Activated CD4-positive, alpha-beta T cell treated with anti-CD3 and anti-CD28 coated beads for 36 hours (primary cell): Measurements from ENCODE around the gene RERE. TPM values are rescaled to one million over a fixed set of nuclear protein-coding genes. Genes with fewer than 3 reads are reported as not detected.
"Not testable (repeated sequence)": the region's sequence is repeated elsewhere in the genome, so short reads cannot be mapped to it uniquely, and the experiment has no call there.

Experiments used
- ATAC-seq: fragments of 200-7000 bp; cut with Tn5 transposase; one replicate; pipeline ENCODE4 v1.10.0; 2021; ENCODE audit warnings: mild to moderate bottlenecking, moderate library complexity
- CTCF ChIA-PET: fragments of 350-600 bp; sonication (Branson Sonifier 250); formaldehyde crosslinking; loops from one replicate; lab custom pipeline; 2021; ENCODE audit warnings: antibody characterized with exemption; lab: Charles Lee
- POLR2A ChIA-PET: fragments of 350-600 bp; sonication (Branson Sonifier 250); formaldehyde crosslinking; loops from one replicate; lab custom pipeline; 2021; ENCODE audit warnings: antibody characterized with exemption, inconsistent platforms; lab: Charles Lee
- DNase-seq: peaks from one replicate; pipeline ENCODE4 v3.0.0-alpha.2; 2020
- H3K27ac Mint-ChIP-seq: one replicate; pipeline ENCODE4 v1.8.0; 2021; ENCODE audit warnings: mixed read lengths
- H3K27me3 Mint-ChIP-seq: one replicate; pipeline ENCODE4 v1.8.0; 2021; ENCODE audit warnings: mixed read lengths
- H3K36me3 Mint-ChIP-seq: one replicate; pipeline ENCODE4 v1.8.0; 2021; ENCODE audit warnings: low read depth, mixed read lengths
- H3K4me1 Mint-ChIP-seq: one replicate; pipeline ENCODE4 v1.8.0; 2021; ENCODE audit warnings: mixed read lengths
- H3K4me3 Mint-ChIP-seq: one replicate; pipeline ENCODE4 v1.8.0; 2021; ENCODE audit warnings: mild to moderate bottlenecking, moderate library complexity, mixed read lengths
- H3K9me3 Mint-ChIP-seq: one replicate; pipeline ENCODE4 v1.8.0; 2021; ENCODE audit warnings: low read depth, mixed read lengths
- intact Hi-C, 2 experiments: fragments of 100-400 bp; cut with DNase I in 1 of 2; cut with micrococcal nuclease in 1 of 2; formaldehyde crosslinking; loops; one replicate each; pipeline versions ENCODE4 v1.14.2 to v1.15.1; 2022 to 2024; cut with DNase I, micrococcal nuclease
- total RNA-seq, 2 experiments: library from RNA; stranded (reverse); gene quantifications; one replicate each; pipeline ENCODE4 v1.2.3, GENCODE V29; 2021

Gene RERE
- total RNA-seq, 2 experiments from 2014 or later: 57.4 to 71.6 TPM

DNA sequence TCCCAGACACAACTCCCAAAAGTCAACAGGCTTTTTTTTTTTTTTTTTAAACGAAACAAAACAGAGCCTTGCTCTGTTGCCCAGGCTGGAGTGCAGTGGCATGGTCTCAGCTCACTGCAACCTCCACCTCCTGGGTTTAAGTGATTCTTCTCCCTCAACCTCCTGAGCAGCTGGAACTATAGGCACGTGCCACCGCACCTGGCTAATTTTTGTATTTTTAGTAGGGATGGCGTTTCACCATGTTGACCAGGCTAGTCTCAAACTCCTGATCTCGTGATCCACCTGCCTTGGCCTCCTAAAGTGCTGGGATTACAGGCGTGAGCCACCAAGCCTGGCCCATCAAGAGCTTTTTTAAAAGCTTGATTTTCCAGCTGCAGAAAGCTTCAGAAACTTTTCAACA is 437.1 kb downstream of the RERE start:
- DNase-seq, H3K9me3 Mint-ChIP-seq, H3K27ac Mint-ChIP-seq, H3K27me3 Mint-ChIP-seq, ATAC-seq, H3K4me3 Mint-ChIP-seq, intact Hi-C loops: not testable (repeated sequence)
- Mint-ChIP-seq H3K36me3 (peaks cover 26% of the 10 kb centered on the region), H3K4me1 (peaks cover 83% of the 10 kb centered on the region)
- CTCF ChIA-PET: interaction anchor here (1.1 to 2.4 kb wide), 4 partner anchors 9 to 347 kb away, joined by 3 to 6 read pairs (median 4); no protein-coding TSS in a partner anchor
- POLR2A ChIA-PET: interaction anchor here (0.6 kb wide), 1 partner anchor 471 kb away, joined by 5 read pairs; no protein-coding TSS in a partner anchor

DNA sequence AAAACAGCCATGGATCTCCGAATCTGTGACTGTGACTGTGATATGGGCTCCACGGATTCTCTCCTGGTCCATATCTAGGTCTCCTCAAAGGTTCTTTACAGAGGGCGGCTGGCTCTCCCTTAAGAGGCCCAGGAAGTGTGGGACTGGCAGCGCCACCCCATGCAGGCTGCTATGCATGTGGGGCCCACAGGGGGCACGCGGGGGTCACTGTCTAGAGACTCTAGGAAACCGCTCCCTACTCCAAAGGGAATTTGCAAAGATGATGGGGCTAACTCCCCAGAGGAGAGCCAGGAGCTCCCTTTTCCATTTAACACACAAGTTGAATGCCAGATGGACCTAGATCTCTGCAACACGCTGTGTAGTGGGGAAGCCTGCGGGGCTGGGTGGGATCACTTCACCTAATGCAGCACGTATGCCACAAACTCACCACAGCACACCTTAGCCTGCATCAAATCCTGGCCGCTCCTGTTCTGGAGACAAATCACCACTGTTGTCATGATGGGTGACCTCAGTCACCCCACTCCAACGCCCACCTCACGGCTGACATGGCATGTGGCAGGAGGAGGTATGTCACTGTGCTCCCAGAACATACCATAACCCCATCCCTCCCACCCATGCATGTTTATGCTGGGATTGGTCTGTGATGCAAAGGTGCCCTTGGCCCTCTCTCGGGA is 437.8 kb downstream of the RERE start:
- Mint-ChIP-seq H3K27ac (no peak overlapping the region), H3K36me3 (peaks cover 25% of the 10 kb centered on the region), H3K27me3 (no peaks in the 10 kb centered on the region), H3K4me3 (no peak overlapping the region), H3K4me1 (peaks cover 83% of the 10 kb centered on the region), H3K9me3 (no peaks in the 10 kb centered on the region)
- intact Hi-C loops: no loop called here
- POLR2A ChIA-PET: no interaction called here
- ATAC-seq (no peak), DNase-seq (no peak)
- CTCF ChIA-PET: interaction anchor here (1.1 to 3.2 kb wide), 5 partner anchors 7 to 348 kb away, joined by 3 to 10 read pairs (median 5); no protein-coding TSS in a partner anchor

DNA sequence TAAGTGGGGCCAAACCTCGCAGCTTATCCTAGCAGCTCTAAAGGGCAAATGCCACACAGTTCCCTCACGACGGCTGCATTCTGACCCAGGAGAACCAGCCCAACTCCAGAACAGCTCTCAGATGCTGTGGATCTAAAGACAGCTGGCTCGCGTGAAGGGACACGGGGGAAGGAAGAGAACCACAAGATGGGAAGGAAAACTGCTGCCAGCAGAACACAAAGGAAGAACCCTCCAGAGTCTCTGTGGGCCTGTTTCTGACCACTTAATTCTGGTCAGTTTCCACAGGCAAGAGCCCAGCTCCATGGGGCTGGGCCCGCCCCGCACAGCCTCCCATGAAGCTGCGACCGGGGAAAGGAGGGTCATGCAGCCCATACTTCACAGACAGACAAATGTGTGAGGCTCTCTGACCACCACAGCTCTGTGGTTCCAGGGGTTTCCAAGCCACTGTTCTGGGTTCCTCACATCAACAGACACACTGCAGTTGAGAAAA is 438.4 kb downstream of the RERE start:
- Mint-ChIP-seq H3K27ac (peak overlapping the region; percentile 3), H3K9me3 (no peaks in the 10 kb centered on the region), H3K4me3 (no peak overlapping the region), H3K27me3 (no peaks in the 10 kb centered on the region), H3K36me3 (peaks cover 20% of the 10 kb centered on the region), H3K4me1 (peaks cover 81% of the 10 kb centered on the region)
- ATAC-seq: no peak
- intact Hi-C loops: no loop called here
- CTCF ChIA-PET: interaction anchor here (0.6 to 3.2 kb wide), 2 partner anchors 8 to 42 kb away, joined by 3 to 10 read pairs; no protein-coding TSS in a partner anchor
- POLR2A ChIA-PET: no interaction called here
- no peak for DNase-seq

DNA sequence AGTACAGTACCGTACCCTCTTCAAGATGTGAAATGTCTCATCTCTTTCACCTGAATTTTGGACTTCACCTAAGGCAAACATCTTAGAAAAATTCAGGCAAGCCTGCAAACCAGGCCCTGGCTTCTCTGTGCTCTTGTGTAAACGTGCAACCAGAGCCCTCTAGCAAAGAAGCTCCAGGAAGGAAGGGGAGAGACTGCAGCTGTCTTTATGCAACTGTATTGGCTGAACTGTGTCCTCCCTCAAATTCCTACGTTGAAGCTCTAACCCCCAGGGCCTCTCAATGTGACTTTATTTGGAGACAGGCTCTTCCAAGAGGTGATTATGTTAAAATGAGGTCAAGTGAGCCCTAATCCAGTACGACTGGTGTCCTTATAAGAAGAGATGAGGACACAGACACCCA is 439.3 kb downstream of the RERE start:
- ATAC-seq: no peak
- Mint-ChIP-seq H3K27ac (peak overlapping the region; percentile 44), H3K4me3 (no peak overlapping the region), H3K9me3 (no peaks in the 10 kb centered on the region), H3K36me3 (peaks cover 19% of the 10 kb centered on the region), H3K27me3 (no peaks in the 10 kb centered on the region), H3K4me1 (peaks cover 82% of the 10 kb centered on the region)
- ChIA-PET CTCF (interaction anchor here (0.7 to 3.2 kb wide), 3 partner anchors 9 to 404 kb away, joined by 3 to 10 read pairs (median 4); no protein-coding TSS in a partner anchor), POLR2A (interaction anchor here (0.6 kb wide), 2 partner anchors 210 to 260 kb away, joined by 3 to 4 read pairs; no protein-coding TSS in a partner anchor)
- intact Hi-C loops: no loop called here
- no peak for DNase-seq

DNA sequence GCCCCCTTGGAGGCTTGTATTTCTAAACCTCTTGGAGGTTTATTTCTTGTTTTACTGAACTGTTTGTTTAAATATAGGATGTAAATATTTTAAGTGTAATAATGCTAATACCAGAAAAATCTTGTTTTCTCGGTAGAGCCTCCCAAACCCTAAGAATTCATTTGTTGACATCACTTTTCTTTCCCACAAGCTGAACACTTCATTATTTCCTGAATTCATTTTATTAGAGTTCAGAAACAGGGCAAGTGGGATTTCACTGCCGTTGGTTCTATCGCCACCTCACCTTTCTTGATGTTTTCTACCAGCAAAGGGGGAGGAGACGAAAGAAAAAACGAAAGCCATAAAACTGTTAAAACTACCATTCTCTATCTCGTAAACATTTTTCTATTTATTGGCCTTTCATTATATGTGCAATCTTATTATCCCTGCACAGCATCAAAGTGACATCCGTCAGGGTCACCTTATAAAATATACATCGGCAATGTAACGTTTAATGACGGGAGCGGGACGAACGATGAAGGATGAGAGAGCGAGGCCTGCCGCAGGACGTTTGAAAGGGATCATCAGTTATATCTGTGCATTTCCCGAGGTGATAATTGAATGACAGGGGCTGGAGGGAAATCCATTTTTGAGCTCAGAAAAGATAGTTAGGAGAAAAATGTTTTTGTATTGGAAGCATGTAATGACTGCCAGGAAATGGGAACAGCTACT is 440.0 kb downstream of the RERE start:
- Mint-ChIP-seq H3K9me3 (no peaks in the 10 kb centered on the region), H3K36me3 (peaks cover 17% of the 10 kb centered on the region), H3K27me3 (no peaks in the 10 kb centered on the region), H3K4me3 (no peak overlapping the region), H3K4me1 (peaks cover 82% of the 10 kb centered on the region), H3K27ac (peak overlapping the region; percentile 19)
- ChIA-PET POLR2A (interaction anchor here (0.7 kb wide), 1 partner anchor 271 kb away, joined by 3 read pairs; no protein-coding TSS in a partner anchor), CTCF (interaction anchor here (0.6 to 3.2 kb wide), 4 partner anchors 9 to 403 kb away, joined by 3 to 10 read pairs (median 4); no protein-coding TSS in a partner anchor)
- intact Hi-C loops: no loop called here
- ATAC-seq: no peak
- DNase-seq: no peak

DNA sequence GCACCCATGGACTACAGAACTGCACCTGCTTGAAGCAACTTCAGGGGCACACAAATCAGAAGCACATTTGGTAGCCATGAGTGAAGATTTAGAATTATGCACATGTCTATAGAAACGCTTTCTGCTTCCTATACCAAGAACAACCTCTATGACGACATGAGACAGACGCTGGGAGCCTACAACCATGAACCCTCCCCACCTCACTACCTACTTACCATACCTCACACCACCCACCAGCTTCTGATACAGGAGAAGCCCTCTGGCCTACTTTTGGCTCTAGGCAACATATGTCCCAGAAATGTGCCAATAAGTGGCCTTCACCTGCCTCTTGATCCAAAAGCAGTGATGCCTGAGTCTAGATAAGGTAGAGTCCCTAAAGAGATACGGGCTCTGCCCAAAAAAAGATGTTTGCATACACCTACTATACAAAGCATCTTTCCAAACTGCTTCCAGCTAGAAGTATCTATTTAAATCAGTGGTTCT is 441.0 kb downstream of the RERE start:
- ATAC-seq (no peak), DNase-seq (no peak)

DNA sequence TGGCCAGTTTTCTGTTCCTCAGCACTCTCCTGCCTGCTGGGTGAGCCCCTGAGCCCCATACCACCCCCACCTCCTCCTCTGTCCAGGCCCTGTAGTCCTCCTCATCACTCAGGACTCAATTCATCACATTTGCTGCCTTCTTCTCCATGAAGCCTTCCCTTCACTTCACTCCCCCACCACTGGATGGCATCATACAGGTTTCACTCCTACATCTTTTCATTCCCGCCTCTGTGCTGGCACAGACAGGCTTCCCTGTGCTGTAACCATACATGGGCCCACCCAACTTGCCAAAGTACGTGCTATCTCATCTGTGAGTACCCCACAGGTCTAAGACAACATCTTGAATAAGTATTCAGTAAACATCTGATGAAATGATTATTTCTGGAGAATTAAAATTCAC is 442.6 kb downstream of the RERE start:
- ChIA-PET POLR2A (no interaction called here), CTCF (interaction anchor here (0.5 to 1.3 kb wide), 2 partner anchors 187 to 490 kb away, joined by 4 read pairs; no protein-coding TSS in a partner anchor)
- H3K36me3 Mint-ChIP-seq: peaks cover 21% of the 10 kb centered on the region
- H3K4me3 Mint-ChIP-seq: no peak overlapping the region
- no peaks in the 10 kb centered on the region for H3K27me3 Mint-ChIP-seq
- DNase-seq (peak; percentile 50), ATAC-seq (peak; percentile 57)
- intact Hi-C loops: no loop called here
- H3K27ac Mint-ChIP-seq: peak overlapping the region; percentile 73
- peaks cover 74% of the 10 kb centered on the region for H3K4me1 Mint-ChIP-seq
- no peaks in the 10 kb centered on the region for H3K9me3 Mint-ChIP-seq

More for the DNA sequence above, 441.0 kb downstream of the RERE start:
- H3K4me1 Mint-ChIP-seq: peaks cover 76% of the 10 kb centered on the region
- no peaks in the 10 kb centered on the region for H3K9me3 Mint-ChIP-seq
- no peaks in the 10 kb centered on the region for H3K27me3 Mint-ChIP-seq
- peak overlapping the region; percentile 42 for H3K27ac Mint-ChIP-seq
- H3K36me3 Mint-ChIP-seq: peaks cover 22% of the 10 kb centered on the region
- CTCF ChIA-PET: interaction anchor here (0.6 to 3.2 kb wide), 2 partner anchors 10 to 347 kb away, joined by 3 to 10 read pairs; no protein-coding TSS in a partner anchor
- intact Hi-C loops: no loop called here
- H3K4me3 Mint-ChIP-seq: no peak overlapping the region
- POLR2A ChIA-PET: interaction anchor here (0.6 to 0.7 kb wide), 2 partner anchors 270 to 339 kb away, joined by 3 read pairs; no protein-coding TSS in a partner anchor

DNA sequence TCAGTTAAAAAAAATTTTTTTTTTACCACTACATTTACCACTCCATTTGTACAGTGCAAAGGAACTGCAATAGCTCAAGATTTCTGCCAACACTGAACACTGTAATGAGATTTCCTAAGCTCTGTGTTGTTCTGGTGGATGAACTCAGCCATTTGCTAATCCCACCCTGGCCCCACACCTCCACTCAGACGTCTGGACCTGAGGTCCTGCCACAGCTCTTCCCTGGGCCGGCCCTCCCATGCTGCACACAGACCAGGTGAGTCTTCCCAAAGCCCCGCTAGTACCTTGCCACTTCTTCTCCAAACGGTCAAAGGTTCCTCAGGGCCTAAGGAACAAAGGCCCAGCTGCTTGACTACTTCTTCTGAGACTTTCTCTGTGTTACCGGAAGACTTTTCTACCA is 443.1 kb downstream of the RERE start:
- POLR2A ChIA-PET: no interaction called here
- no peak for ATAC-seq
- Mint-ChIP-seq H3K4me3 (no peak overlapping the region), H3K4me1 (peaks cover 72% of the 10 kb centered on the region), H3K36me3 (peaks cover 21% of the 10 kb centered on the region), H3K27ac (peak overlapping the region; percentile 73), H3K9me3 (no peaks in the 10 kb centered on the region), H3K27me3 (no peaks in the 10 kb centered on the region)
- DNase-seq: no peak
- intact Hi-C loops: no loop called here
- CTCF ChIA-PET: interaction anchor here (0.5 to 4.2 kb wide), 4 partner anchors 8 to 490 kb away, joined by 4 to 19 read pairs (median 6); no protein-coding TSS in a partner anchor

DNA sequence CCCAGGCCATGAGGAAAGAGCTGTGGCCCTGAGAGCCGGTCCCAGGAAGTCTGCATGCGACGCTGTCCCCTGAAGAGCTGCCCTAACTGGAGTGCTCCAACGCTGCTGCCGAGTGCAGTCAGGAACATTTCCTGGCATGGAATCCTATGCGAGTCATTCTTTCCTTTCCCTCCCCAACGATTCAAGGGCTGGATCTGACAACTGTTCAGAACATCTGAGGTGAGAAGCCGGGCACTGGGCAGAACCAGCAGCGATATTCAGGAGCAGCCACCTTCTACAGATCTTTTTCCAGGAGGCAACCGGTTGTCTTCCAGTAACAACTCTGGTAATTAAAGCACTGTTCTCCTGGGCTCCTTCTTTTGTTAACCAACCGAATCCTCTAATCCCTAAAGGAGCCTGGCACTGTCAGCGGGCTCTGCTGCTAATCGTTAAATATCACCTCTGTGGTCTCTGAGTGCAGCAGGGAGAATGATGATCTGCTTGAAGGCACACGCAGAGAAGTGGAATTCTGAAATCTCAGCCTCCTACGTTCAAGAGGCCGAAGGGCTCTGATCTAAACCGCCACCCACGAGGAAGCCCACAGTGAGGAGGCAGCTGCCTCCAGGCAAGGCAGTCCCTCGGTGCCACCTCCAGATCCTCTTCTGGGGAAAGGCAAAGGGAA is 443.7 kb downstream of the RERE start:
- peaks cover 65% of the 10 kb centered on the region for H3K4me1 Mint-ChIP-seq
- POLR2A ChIA-PET: interaction anchor here (0.6 kb wide), 1 partner anchor 8 kb away, joined by 3 read pairs; no protein-coding TSS in a partner anchor
- H3K27me3 Mint-ChIP-seq: no peaks in the 10 kb centered on the region
- intact Hi-C loops: no loop called here
- no peak overlapping the region for H3K4me3 Mint-ChIP-seq
- H3K9me3 Mint-ChIP-seq: no peaks in the 10 kb centered on the region
- peaks cover 21% of the 10 kb centered on the region for H3K36me3 Mint-ChIP-seq
- DNase-seq: no peak
- ATAC-seq: no peak
- CTCF ChIA-PET: interaction anchor here (1.3 to 4.2 kb wide), 4 partner anchors 8 to 352 kb away, joined by 3 to 19 read pairs (median 6); no protein-coding TSS in a partner anchor
- H3K27ac Mint-ChIP-seq: peak overlapping the region; percentile 45

DNA sequence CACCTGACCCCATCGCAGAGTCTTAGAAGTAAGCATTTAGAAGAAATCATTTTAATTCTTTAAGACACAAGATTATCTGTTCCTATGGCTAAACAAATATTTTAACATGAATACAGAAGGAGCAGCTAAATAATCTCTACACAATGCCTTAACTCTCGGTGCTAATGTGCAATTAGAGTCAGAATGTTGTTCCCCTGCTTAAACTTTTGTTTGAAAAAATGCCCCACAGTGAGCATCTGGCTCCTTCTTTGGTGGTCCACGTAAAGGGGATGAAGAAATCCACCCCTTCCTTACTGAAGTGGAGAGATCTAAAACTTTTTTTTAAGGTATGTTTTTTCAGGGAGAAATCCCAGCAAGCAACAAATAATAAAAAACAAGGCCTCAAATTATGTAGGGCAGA is 444.3 kb downstream of the RERE start:
- POLR2A ChIA-PET: no interaction called here
- no peak for ATAC-seq
- peaks cover 21% of the 10 kb centered on the region for H3K36me3 Mint-ChIP-seq

More for the DNA sequence above, 444.3 kb downstream of the RERE start:
- CTCF ChIA-PET: interaction anchor here (1.3 to 4.2 kb wide), 3 partner anchors 9 to 353 kb away, joined by 3 to 19 read pairs (median 7); no protein-coding TSS in a partner anchor
- Mint-ChIP-seq H3K9me3 (no peaks in the 10 kb centered on the region), H3K4me1 (peaks cover 60% of the 10 kb centered on the region), H3K4me3 (no peak overlapping the region), H3K27ac (peak overlapping the region; percentile 33), H3K27me3 (no peaks in the 10 kb centered on the region)
- intact Hi-C loops: no loop called here
- DNase-seq: no peak
